NK-92 (cell line): ENCODE results near the gene BPIFB4.
"Not testable (repeated sequence)": the region's sequence is repeated elsewhere in the genome, so short reads cannot be mapped to it uniquely, and the experiment has no call there.

Source experiments
- DNase-seq: peaks from one replicate; lab custom pipeline; 2025; ENCODE audit not compliant: unreplicated experiment; lab: John Stamatoyannopoulos, UW

Gene BPIFB4

DNA sequence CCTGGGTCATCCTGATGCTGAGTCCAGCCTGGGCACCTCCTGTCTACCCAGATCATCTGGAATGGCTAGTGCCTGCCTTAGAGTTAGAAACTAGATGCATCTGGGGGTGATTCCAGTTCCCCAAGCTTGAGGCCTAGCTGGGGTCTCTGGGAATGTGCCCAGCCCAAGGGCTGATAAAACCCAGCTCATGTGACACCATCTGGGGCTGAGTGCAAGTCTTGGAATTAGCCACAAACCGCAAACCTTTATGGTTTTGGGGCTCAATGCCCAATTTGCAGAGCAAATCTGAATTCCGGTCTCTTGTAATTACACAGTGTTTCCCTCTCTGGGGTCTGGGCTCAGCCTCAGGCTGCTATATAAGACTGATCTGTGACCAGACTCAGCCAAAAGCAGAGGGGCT lies at the start of gene BPIFB4:
TSS of gene BPIFB4 (plus strand) at position 385 of the 400 bp plus-strand sequence. CDS start 1,884 bp downstream, outside the sequence.
- DNase-seq, result no peak

DNA sequence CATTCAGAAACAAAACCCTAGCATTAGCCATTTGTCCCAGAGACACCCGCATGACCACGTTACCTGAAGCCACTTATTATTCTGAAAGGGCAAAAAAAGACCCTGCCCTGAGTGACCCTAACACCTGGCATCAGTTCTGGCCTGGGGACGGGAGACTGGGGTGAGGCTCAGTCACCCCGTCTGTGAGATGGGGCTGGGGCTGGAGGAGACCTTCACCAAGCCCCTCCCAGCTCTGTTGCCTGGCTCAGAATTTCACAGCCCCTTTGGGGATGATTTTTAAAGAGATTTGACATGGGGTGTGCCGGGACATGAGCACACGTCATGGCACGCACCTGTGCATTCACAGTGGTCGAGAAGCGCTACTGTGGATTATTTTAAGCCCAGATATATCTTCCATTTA lies 49.4 kb upstream of the BPIFB4 start:
- no peak for DNase-seq

DNA sequence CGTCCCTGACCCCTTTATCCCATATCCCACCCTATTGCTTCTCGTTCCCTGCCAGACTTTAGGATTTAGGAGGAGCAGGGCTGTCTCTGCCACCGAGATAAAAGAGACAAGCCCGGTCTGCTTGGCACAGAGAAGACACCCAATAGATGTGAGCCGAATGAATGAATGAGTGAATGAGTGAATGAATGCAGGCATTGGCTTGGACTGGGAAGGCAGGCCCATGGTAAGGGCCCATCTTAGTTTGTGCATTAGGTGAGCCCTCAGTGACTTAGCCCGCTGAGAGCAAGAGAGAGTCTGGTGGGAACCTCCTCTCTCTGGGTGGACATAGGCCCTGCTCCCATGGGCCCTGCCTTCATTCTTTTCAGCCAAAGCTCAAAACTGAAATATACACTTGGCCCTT lies 48.9 kb upstream of the BPIFB4 start:
- DNase-seq, result no peak

DNA sequence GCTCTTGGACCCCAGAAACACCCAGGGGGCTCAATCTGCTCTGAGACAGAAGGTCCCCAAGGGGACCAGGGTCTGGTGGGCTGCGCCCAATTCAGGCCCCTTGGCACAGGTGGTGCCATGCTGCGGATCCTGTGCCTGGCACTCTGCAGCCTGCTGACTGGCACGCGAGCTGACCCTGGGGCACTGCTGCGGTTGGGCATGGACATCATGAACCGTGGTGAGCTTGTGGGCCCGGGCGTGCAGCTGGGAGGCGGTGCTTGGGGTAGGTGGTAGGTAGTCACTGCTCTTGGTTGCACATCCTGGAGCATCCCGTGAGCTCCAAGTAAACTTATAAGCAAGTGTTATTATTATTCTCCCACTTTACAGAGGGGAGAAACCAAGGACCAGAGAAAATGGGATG lies 47.9 kb upstream of the BPIFB4 start, which contains the start of gene BPIFB6:
TSS of gene BPIFB6 (plus strand) at position 118 of the 400 bp plus-strand sequence. CDS start at position 118, 0 bp downstream.
- no peak for DNase-seq

DNA sequence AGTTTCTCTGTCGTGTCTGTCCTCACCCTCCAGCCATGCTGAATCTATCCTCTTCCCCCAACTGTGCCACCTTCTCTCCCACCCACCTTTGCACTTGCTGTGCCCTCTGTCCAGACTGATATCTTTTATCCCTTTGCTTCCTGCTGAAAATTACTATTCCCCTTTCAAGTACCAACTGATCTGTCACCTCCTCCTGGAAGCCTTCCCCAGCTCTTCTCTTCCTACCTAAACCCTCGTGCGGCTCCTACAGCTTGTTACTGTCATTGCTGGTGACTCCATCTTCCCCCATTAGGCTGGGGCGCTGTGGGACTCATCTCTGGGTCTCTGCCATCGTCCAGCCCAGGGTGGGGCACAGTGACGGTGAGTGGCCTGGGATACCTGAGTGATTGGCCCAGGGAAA lies 46.9 kb upstream of the BPIFB4 start:
- DNase-seq, result no peak

DNA sequence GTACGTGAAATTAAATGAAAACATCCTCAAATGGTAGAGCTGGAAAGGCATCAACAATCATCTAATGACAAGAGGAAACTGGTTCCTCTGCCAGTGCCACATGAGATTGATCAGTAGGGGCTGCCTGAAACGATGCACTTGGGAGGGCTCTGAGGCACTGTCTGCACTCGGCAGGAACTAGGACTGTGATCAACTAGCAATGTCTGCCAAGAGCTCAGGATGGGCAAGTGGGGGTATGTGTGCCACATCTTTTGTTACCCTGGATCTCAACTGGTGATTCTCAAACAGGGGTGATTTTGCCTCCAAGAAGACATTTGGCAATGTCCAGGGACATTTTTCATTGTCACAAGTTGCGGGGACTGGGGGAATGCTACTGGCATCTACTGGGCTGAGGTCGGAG lies 46.1 kb upstream of the BPIFB4 start:
- DNase-seq, result no peak

DNA sequence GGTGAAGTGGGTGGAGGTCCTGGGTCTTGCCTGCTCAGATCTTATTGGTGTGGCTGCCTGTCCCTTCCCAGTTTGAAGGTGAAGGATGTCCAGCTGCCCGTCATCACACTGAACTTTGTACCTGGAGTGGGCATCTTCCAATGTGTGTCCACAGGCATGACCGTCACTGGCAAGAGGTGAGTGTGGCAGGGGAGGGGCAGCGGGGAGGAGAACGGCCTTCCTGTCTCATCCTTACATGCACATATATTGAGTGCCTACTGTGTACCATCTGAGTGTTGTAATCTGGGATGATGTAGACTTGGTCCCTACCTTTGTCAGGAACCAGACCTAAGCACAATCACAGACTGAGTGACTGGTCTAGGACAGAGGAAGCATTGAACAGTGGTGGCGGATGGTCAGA lies 45.3 kb upstream of the BPIFB4 start:
- DNase-seq, result no peak

DNA sequence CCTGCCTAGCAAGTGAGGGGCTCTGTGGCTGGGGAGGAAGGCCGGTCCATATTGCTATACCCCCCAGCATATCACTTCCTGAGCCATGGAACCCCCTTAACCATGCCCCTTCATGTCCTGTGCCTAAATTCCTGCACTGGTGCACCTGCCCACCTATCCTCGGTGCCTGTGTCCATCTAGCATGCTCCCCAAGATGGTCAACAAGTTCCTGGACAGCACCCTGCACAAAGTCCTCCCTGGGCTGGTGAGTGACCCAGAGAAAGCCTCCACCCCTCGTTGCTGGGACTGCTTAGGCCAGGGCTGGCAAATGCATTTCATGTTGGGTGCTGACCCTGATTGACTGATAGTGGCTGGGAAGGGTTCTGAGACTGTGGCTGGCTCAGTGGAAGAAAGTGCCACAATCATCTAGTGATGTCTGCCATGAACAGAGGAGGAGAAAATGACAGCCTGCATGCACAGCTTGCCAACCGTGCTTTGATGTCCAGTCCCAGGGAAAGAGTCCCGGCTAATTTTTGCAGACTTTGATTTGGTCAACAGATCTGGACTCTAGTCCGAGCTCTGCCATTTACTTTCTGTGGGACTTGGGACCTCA lies 44.4 kb upstream of the BPIFB4 start:
- no peak for DNase-seq

DNA sequence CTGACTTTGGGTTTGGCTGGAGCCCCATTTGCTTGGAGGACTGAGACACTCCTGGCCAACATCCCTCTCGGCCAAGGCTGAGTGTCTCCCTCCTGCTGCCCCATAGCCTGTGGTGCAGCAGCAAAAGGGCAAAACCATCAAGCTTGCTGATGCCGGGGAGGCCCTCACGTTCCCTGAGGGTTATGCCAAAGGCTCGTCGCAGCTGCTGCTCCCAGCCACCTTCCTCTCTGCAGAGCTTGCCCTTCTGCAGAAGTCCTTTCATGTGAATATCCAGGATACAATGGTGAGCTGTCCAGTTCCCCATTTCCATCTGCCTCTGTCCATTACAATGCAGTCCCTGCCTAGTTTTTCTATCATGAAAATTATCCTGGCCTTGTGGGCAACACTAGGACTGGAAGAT lies 42.0 kb upstream of the BPIFB4 start:
- DNase-seq, result no peak

DNA sequence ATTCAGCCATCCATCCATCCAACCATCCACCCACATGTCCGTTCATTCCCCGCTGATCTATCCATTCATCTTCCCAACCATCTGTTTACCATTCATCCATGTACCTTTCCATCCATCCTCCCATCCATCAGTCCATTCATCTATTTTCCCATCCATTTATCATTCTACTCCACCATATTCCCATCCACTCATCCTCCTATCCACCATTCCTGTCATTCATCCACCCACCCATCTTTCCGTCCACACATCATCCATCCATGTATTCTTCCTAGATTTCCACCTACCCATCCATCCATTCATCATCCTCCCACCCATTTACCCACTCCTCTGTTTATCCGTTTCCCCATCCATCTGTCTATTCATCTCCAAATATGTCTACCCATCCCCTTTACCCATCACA lies 41.2 kb upstream of the BPIFB4 start:
- no peak for DNase-seq

DNA sequence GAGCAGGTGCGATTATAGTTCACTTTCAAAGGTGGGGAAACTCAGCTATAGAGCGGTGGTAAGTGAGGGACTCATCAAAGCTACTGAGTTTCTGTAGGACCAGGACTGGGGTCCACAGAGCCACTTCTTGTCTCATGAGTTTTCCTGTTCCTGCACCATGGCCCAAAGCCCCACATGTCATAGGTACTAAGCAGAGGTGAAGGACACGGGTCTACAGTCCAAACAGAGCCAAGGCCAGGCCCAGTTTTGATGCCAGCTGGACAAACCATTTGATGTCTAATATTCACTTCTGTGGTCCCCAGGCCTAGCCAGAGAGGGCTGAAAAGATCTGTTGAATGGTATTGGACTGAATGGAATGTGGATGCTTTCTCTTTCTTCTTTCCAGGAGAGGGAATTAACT lies 37.0 kb upstream of the BPIFB4 start:
- no peak for DNase-seq

DNA sequence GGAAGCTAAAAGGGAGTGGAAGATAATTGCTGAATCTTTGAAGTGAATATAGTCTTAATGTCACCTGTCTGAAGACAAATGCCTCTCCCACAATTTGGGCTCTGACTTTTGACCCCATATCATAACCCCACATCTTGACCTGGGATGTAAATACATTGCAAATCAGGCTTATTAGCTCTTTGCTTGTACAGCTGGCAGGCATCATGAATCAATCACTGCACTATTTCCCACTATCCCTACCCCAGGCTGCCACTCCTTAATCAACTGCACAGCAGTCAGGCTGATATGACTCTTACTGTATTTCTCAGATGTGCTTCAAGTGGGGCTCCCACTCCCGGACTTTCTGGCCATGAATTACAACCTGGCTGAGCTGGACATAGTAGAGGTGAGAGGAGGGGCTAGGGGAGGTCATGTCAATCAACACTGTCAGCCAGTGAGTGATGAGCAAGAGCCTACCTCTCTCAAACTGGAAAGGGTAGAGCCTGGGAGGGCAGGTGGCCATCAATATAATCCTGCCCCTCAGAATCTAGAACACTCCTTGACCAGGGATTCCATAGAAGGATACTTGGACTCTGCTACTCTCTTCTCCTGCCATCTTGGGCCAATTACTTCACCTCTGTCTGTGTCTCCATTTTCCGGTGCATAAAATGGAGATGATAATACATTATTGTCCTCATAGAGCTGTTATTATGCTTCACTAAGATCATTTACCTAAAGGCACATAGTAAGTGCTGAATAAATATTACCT lies 36.3 kb upstream of the BPIFB4 start:
- no peak for DNase-seq

DNA sequence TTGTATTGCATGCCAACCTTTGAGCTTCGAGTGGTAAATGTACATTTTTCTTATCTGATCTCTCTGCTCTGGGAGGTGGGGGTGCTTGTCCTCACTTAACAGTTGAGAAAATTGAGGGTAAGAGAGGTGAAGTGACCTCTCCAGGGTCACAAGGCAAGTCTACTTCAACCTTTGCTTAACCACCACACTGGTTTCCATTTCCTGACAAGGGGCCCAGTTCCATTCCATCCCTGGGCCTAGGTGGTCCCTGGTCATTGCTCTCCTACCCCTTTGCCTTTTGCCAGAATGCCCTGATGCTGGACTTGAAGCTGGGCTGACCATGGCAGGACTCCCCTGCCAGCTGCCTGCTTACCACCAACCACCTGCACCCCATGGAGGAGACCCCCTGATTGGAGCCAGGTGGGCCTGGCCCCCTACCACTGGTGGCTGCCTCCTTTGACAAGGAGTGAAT lies 35.7 kb upstream of the BPIFB4 start:
- no peak for DNase-seq

DNA sequence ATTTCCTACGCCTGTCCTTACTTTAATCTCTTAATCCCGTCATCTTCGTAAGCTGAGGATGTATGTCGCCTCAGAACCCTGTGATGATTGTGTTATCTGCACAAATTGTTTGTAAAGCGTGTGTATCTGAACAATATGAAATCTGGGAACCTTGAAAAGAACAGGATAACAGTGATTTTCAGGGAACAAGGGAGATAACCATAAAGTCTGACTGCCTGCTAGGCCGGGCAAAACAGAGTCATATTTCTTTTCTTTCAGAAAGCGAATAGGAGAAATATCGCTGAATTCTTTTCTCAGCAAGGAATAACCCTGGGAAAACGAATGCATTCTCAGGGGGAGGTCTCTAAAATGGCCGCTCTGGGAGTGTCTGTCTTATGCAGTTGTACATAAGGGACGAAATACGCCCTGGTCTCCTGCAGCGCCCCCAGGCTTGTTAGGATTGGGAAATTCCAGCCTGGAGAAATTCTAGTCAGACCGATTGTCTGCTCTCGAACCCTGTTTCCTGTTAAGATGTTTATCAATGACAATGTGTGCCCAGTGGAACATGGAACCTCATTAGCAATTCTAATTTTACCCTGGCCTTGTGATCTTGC lies 34.2 kb upstream of the BPIFB4 start:
- not testable (repeated sequence) for DNase-seq

DNA sequence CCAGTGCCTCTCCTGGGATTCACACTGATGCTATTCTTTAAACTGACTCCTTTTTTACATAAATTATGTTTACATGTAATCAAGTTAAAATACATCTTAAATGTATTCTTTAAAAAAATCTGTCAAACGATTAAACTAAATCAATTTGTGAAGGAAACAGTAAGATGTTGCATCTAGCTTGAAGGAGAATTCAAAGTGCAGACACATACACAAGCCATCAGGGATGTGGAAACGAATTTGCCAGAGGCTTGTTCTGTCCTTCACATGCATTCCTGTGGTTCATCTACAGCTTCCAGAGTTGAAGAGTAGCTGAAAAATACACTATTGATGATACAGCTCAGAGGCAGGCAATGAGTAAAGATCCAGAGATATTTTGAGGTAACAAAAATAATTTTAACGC lies 33.0 kb upstream of the BPIFB4 start:
- no peak for DNase-seq

DNA sequence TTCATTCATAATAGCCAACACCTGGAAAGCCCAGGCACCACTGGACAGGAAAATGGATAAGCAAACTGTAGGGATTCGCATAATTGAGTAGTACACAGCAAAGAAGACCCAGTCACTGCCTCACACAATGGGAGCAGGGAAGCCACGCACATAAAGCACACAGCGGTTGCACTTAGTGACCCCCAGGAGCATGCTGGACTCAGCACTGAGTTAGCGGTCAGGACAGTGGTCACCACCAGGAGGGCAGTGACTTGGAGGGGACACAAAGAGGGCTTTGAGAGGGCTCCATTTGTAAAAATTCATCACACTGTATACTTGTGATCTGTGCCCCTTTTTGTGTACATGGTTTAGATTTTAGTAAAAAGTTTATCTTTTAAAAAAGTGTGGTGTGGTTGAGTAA lies 28.1 kb upstream of the BPIFB4 start:
- DNase-seq, result no peak

DNA sequence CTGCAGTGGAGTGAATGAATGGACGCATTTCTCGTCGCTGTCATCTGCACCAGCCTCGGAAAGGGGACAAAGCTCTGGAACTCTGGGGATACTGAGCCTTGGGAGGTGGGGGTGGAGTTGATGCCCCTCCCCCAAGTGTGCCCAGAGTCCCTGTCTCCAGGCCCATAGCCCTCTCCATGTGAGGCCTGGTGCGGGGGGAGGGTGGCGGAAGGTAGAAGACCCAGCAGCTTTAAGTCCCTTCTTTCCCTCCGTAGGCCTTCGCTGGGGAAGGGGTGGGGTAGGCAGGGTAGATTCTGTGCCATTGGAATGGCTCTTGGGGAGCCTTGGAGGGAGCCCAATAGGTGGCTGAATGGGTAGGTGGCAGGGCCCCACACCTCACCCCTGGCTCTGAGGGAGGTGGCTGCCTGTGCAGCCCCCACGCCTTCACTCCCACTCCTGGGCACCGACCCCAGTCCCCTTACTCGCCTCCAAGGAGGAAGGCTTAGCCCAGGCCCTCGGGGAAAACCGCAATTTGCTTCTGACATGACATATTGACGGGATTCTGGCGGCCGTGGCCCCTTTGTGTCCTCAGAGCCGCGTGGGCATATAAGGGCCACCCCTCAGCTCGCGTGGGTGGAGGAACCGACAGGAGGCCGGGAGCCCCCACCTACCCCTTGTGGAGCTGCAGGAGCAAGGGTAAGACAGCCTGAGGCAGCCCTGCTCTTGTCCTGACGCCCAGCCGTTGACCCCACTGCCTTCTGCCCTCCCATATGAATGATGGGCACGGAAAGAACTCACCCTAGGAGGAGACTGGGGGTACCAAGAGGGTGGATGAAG lies 25.9 kb upstream of the BPIFB4 start, which contains the start of gene BPIFB3:
TSS of gene BPIFB3 (plus strand) at position 613 of the 816 bp plus-strand sequence. CDS start 1,533 bp downstream, outside the sequence.
- DNase-seq, result no peak

DNA sequence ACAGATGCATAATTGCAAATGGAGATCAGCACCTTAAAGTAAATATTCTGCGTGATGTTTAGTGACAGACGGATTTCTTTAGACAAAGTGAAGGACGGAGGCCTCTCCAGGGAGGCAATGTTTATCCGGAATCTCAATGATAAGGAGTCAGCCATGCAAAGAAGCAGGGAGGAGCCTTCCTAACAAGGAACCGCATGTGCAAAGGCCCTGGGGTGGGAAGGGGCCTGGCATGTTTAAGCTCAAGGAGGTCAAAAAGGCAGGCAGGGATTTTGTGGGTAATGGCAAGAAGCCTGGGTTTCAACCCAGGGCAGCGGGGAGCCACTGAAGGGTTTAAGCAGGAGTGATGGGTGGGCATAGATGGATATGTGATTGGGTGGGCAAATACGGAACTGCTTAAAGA lies 25.1 kb upstream of the BPIFB4 start:
- DNase-seq, result no peak

DNA sequence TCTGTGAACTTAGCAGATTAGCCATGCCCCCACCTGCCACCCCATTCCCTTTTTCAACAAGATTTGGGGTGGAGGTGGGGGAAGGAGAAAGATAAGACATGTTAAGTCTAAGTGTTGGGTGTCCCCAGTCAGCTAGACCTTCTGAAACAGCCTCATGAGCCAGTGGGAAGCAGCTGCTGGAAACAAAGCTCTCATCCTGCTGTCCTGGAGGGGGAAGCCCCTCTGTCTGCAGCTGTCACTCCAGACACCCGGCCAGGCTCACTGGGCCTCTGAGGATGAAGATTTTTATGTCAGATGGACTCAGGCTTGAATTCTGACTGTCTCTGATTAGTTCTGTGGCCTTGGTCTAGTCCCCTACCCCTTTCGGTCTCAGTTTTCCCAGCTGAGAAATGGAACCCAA lies 24.7 kb upstream of the BPIFB4 start:
- DNase-seq, result no peak

DNA sequence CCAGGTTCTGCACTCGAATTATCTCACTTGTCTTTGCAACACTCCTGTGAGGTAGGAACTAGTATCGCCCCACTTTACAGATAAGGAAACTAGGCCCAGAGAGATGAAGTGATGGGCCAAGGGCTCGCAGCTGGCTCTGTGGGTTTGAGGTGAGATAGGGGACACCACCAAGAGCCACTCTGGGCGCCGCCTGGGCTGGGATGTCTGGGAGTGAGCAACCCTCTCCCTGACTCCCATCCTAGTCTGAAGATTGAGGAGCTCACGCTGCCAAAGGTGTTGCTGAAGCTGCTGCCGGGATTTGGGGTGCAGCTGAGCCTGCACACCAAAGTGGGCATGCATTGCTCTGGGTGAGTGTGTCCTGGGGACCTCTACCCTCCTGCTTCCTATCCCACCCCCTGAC lies 20.3 kb upstream of the BPIFB4 start:
- no peak for DNase-seq

DNA sequence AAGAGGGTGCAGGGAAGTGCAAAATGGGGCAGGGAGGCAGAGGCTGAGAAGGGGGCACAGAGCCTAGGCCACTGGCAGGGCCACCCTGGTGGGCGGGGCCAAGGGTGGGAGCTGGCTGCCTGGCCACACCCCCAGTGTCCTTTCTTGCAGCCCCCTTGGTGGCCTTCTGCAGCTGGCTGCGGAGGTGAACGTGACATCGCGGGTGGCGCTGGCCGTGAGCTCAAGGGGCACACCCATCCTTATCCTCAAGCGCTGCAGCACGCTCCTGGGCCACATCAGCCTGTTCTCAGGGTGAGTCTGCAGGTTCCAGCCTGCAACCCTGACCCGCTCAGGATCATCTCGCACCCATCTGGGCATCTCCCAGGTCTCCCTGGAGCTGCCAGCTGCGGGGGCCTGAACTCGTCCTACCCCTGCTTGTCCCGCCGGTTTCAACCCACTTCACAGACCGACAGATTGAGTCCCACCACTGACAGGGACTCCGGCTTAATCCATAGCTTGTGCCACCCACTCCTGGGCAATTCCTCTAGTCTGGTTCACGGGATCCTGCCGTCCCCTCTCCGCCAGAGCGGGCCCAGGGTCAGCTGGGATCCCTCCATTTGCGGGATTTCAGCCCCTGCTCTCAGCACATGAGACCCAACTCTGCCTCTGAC lies 19.6 kb upstream of the BPIFB4 start:
- DNase-seq, result no peak
